Measurements from ENCODE around the gene SLX9.

Gene SLX9

DNA sequence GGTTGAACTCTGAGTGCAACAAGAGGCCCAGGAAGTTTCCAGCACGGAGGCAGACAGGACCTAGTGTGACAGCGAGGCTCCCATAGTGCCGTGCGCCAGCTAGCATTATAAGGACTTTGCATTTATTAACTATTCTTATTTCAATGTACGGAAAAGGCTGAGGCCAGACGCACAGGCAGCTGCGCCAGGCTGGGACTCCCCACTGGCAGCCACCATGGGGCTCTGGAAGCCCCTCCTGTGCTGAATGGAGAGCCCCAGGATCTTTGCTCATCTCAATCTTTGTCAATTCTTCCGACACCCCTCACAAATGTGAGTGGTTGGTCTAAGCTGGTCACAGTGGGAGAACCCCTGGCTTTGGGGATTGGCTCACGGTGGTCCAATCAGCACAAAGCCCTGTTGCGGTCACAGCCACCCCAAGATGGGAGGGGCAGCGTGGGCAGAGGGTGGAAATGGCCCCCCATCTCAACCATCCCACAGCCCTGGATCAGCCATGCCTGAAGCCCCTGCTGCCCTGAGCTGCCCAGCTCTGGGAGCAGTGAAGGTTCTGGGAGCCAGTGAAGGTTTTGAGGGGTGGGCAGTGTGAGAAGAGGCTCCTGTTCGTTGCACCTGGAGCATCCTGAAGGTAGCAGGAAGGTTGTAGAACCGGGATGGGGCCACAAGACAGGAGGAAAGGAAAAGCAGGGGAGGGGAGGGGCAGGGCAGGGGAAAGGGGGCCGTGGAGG is 75.1 kb downstream of the SLX9 start:
- Histone ChIP-seq H3K36me3 (no peaks in the 10 kb centered on the region), H3K4me1 (no peaks in the 10 kb centered on the region), H3K4me3 (ENCODE audit: low read depth, low read length) (no peak overlapping the region), H3K9me3 (no peaks in the 10 kb centered on the region), H3K27me3 (no peaks in the 10 kb centered on the region)
- DNase-seq, result no peak
- TF ChIP-seq, protein P1, sequence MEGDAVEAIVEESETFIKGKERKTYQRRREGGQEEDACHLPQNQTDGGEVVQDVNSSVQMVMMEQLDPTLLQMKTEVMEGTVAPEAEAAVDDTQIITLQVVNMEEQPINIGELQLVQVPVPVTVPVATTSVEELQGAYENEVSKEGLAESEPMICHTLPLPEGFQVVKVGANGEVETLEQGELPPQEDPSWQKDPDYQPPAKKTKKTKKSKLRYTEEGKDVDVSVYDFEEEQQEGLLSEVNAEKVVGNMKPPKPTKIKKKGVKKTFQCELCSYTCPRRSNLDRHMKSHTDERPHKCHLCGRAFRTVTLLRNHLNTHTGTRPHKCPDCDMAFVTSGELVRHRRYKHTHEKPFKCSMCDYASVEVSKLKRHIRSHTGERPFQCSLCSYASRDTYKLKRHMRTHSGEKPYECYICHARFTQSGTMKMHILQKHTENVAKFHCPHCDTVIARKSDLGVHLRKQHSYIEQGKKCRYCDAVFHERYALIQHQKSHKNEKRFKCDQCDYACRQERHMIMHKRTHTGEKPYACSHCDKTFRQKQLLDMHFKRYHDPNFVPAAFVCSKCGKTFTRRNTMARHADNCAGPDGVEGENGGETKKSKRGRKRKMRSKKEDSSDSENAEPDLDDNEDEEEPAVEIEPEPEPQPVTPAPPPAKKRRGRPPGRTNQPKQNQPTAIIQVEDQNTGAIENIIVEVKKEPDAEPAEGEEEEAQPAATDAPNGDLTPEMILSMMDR (IDR thresholded peaks at IDR 0.05; ENCODE audit: low read depth, low read length), result no peak

GRCh38 chr21:45015469-45015860 is 75.6 kb downstream of the SLX9 start:
- Histone ChIP-seq H3K4me3 (ENCODE audit: low read depth, low read length) (no peak overlapping the region), H3K36me3 (no peaks in the 10 kb centered on the region), H3K27me3 (no peaks in the 10 kb centered on the region), H3K9me3 (no peaks in the 10 kb centered on the region), H3K4me1 (no peaks in the 10 kb centered on the region)
- no peak for DNase-seq
- TF ChIP-seq, protein P1 (IDR thresholded peaks at IDR 0.05; ENCODE audit: low read depth, low read length), result no peak

- TF ChIP-seq, protein P1 (IDR thresholded peaks at IDR 0.05; ENCODE audit: low read depth, low read length), result no peak
- no peaks in the 10 kb centered on the region for H3K9me3 ChIP-seq
- H3K27me3 ChIP-seq, result no peaks in the 10 kb centered on the region
- no peaks in the 10 kb centered on the region for H3K36me3 ChIP-seq
- DNase-seq, result no peak
- H3K4me1 ChIP-seq, result no peaks in the 10 kb centered on the region
- no peak overlapping the region for H3K4me3 ChIP-seq (ENCODE audit: low read depth, low read length)
Observed at GRCh38 chr21:45016031-45016405, 76.2 kb downstream of the SLX9 start.

DNA sequence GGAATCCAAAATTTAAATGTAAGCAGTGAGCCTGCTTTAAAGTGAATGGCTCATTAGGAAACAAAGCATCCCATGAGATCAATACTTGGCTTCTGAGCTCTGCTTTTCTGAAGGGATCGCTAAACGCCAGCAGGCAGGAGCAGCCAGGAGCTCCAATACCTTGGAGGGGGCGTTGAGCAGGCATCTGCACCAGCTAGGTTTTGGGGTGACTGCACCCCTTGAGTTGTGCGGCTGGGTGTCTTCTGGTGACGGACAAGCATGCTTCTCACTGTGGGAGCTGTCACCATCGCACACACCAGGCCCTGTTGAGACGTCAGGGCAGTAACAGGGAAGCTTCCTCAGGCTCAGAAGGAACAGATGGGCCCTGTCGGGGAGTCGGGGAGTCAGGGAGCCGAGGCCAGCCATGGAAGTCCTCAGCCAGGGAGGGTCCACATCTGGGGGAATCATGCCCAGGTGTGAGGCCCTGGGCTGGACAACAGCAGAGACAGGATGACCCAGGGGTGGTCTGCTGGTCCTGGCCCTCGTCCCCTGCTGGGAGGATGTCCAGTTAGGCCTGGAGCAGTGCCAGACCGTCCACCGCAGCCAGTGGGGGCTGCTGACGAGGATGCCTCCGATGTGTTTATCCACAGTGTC is 76.7 kb downstream of the SLX9 start:
- no peaks in the 10 kb centered on the region for H3K27me3 ChIP-seq
- no peaks in the 10 kb centered on the region for H3K9me3 ChIP-seq
- no peak for DNase-seq
- TF ChIP-seq, protein P1 (IDR thresholded peaks at IDR 0.05; ENCODE audit: low read depth, low read length), result no peak
- H3K36me3 ChIP-seq, result no peaks in the 10 kb centered on the region
- H3K4me3 ChIP-seq (ENCODE audit: low read depth, low read length), result no peak overlapping the region
- no peaks in the 10 kb centered on the region for H3K4me1 ChIP-seq

DNA sequence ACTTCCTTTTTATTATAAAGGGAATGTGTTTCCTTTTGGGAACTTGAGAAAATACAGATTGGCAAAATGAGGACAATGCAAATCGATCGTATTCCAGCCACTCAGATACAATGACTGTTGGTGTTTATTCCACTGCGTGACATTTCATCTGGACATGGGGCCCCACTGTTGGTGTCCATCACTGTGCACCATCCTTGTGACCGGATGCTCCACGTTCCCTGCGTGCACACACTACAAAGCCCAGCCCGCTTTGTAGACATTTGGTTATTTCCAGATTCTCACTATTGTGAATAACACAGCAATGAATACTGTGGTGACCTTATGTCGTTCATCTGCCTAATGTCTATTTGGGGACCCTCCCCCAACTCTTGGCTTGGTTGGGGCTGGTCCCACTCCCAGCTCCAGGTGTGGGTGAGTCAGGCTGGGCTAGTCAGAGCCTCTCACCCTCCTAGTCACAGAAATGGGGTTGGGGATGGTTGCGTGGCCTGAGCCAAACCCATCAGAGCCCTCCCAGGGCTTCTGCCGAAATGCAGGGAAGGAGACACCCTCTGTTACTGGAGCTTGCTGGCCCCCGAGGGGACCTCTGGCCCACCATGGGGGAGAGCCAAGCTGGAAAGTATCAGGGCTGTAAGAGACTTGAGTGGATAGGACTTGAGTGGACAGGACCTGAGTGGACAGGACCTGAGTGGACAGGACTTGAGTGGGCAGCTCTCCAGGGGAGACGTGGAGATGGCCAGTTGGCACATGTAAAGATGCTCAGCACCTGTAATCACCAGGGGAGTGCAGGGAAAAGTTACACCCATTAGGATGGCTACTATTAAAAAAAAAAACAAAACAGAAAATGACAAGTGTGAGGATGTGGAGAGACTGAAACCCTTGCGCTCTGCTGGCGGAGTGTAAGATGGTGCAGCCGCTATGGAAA is 77.5 kb downstream of the SLX9 start:
- Histone ChIP-seq H3K4me1 (no peaks in the 10 kb centered on the region), H3K36me3 (no peaks in the 10 kb centered on the region), H3K27me3 (no peaks in the 10 kb centered on the region), H3K9me3 (no peaks in the 10 kb centered on the region), H3K4me3 (ENCODE audit: low read depth, low read length) (no peak overlapping the region)
- TF ChIP-seq, protein P1 (IDR thresholded peaks at IDR 0.05; ENCODE audit: low read depth, low read length), result no peak
- DNase-seq, result no peak
